ENCODE data around the gene LY6G5B.

LY6G5B gene

GRCh38 chr6:31689249-31690110 is 19.7 kb downstream of the LY6G5B start:
- FAIRE-seq = peak; percentile 57

GRCh38 chr6:31690231-31691077 is 20.7 kb downstream of the LY6G5B start:
- TF ChIP-seq POU2F2 (IDR thresholded peaks at IDR 0.05; ENCODE audit: low read depth, low read length) = no peak
- no peak for TF ChIP-seq SPI1 (IDR thresholded peaks at IDR 0.05; ENCODE audit: low read depth, low read length)
- no peak for TF ChIP-seq POLR2A (IDR thresholded peaks at IDR 0.05; ENCODE audit: low read depth, low read length)
- TF ChIP-seq POLR2AphosphoS5 (IDR thresholded peaks at IDR 0.05; ENCODE audit: low read depth, low read length) = no peak
- TF ChIP-seq TAF1 (IDR thresholded peaks at IDR 0.05; ENCODE audit: low read depth, low read length) = no peak
- TF ChIP-seq PAX5 (IDR thresholded peaks at IDR 0.05; ENCODE audit: insufficient read depth, low read length, severe bottlenecking) = no peak
- no peak for FAIRE-seq
- no peak for DNase-seq (ENCODE audit: insufficient read length, low spot score)

More at GRCh38 chr6:31689249-31690110, 19.7 kb downstream of the LY6G5B start:
- no peak for TF ChIP-seq POLR2AphosphoS5 (IDR thresholded peaks at IDR 0.05; ENCODE audit: low read depth, low read length)
- DNase-seq (ENCODE audit: insufficient read length, low spot score) = no peak

GRCh38 chr6:31691078-31691463 is 21.3 kb downstream of the LY6G5B start:
- TF ChIP-seq PAX5 (IDR thresholded peaks at IDR 0.05; ENCODE audit: insufficient read depth, low read length, severe bottlenecking) (no peak), SPI1 (IDR thresholded peaks at IDR 0.05; ENCODE audit: low read depth, low read length) (no peak), TAF1 (IDR thresholded peaks at IDR 0.05; ENCODE audit: low read depth, low read length) (no peak)
- FAIRE-seq (no peak), DNase-seq (ENCODE audit: insufficient read length, low spot score) (no peak)

GRCh38 chr6:31691564-31692108 is 21.9 kb downstream of the LY6G5B start:
- TF ChIP-seq POLR2AphosphoS5 (IDR thresholded peaks at IDR 0.05; ENCODE audit: low read depth, low read length) (no peak), TAF1 (IDR thresholded peaks at IDR 0.05; ENCODE audit: low read depth, low read length) (no peak), PAX5 (IDR thresholded peaks at IDR 0.05; ENCODE audit: insufficient read depth, low read length, severe bottlenecking) (no peak), POLR2A (IDR thresholded peaks at IDR 0.05; ENCODE audit: low read depth, low read length) (no peak), SPI1 (IDR thresholded peaks at IDR 0.05; ENCODE audit: low read depth, low read length) (no peak)
- FAIRE-seq = no peak
- DNase-seq (ENCODE audit: insufficient read length, low spot score) = no peak

GRCh38 chr6:31692353-31692752 is 22.6 kb downstream of the LY6G5B start:
- FAIRE-seq = no peak
- TF ChIP-seq PAX5 (IDR thresholded peaks at IDR 0.05; ENCODE audit: insufficient read depth, low read length, severe bottlenecking) = no peak
- no peak for TF ChIP-seq SPI1 (IDR thresholded peaks at IDR 0.05; ENCODE audit: low read depth, low read length)
- no peak for TF ChIP-seq POU2F2 (IDR thresholded peaks at IDR 0.05; ENCODE audit: low read depth, low read length)
- TF ChIP-seq TAF1 (IDR thresholded peaks at IDR 0.05; ENCODE audit: low read depth, low read length) = no peak
- no peak for TF ChIP-seq POLR2A (IDR thresholded peaks at IDR 0.05; ENCODE audit: low read depth, low read length)
- no peak for TF ChIP-seq POLR2AphosphoS5 (IDR thresholded peaks at IDR 0.05; ENCODE audit: low read depth, low read length)
- no peak for DNase-seq (ENCODE audit: insufficient read length, low spot score)

GRCh38 chr6:31692886-31693285 is 23.1 kb downstream of the LY6G5B start:
- no peak for FAIRE-seq
- DNase-seq (ENCODE audit: insufficient read length, low spot score) = no peak
- no peak for TF ChIP-seq SPI1 (IDR thresholded peaks at IDR 0.05; ENCODE audit: low read depth, low read length)
- no peak for TF ChIP-seq PAX5 (IDR thresholded peaks at IDR 0.05; ENCODE audit: insufficient read depth, low read length, severe bottlenecking)
- no peak for TF ChIP-seq POU2F2 (IDR thresholded peaks at IDR 0.05; ENCODE audit: low read depth, low read length)
- TF ChIP-seq TAF1 (IDR thresholded peaks at IDR 0.05; ENCODE audit: low read depth, low read length) = no peak
- no peak for TF ChIP-seq POLR2AphosphoS5 (IDR thresholded peaks at IDR 0.05; ENCODE audit: low read depth, low read length)
- TF ChIP-seq POLR2A (IDR thresholded peaks at IDR 0.05; ENCODE audit: low read depth, low read length) = no peak

GRCh38 chr6:31693535-31693934 is 23.8 kb downstream of the LY6G5B start:
- no peak for DNase-seq (ENCODE audit: insufficient read length, low spot score)
- TF ChIP-seq POLR2AphosphoS5 (IDR thresholded peaks at IDR 0.05; ENCODE audit: low read depth, low read length) = no peak
- no peak for TF ChIP-seq PAX5 (IDR thresholded peaks at IDR 0.05; ENCODE audit: insufficient read depth, low read length, severe bottlenecking)
- TF ChIP-seq TAF1 (IDR thresholded peaks at IDR 0.05; ENCODE audit: low read depth, low read length) = no peak
- no peak for TF ChIP-seq POLR2A (IDR thresholded peaks at IDR 0.05; ENCODE audit: low read depth, low read length)
- TF ChIP-seq SPI1 (IDR thresholded peaks at IDR 0.05; ENCODE audit: low read depth, low read length) = no peak
- no peak for TF ChIP-seq POU2F2 (IDR thresholded peaks at IDR 0.05; ENCODE audit: low read depth, low read length)
- no peak for FAIRE-seq

GRCh38 chr6:31697555-31697954 is 27.8 kb downstream of the LY6G5B start:
- no peak for DNase-seq (ENCODE audit: insufficient read length, low spot score)
- no peak for FAIRE-seq
- no peak for TF ChIP-seq PAX5 (IDR thresholded peaks at IDR 0.05; ENCODE audit: insufficient read depth, low read length, severe bottlenecking)
- no peak for TF ChIP-seq SPI1 (IDR thresholded peaks at IDR 0.05; ENCODE audit: low read depth, low read length)
- TF ChIP-seq TAF1 (IDR thresholded peaks at IDR 0.05; ENCODE audit: low read depth, low read length) = no peak
- no peak for TF ChIP-seq POU2F2 (IDR thresholded peaks at IDR 0.05; ENCODE audit: low read depth, low read length)
- no peak for TF ChIP-seq POLR2A (IDR thresholded peaks at IDR 0.05; ENCODE audit: low read depth, low read length)
- TF ChIP-seq POLR2AphosphoS5 (IDR thresholded peaks at IDR 0.05; ENCODE audit: low read depth, low read length) = no peak

GRCh38 chr6:31700740-31701401 is 31.1 kb downstream of the LY6G5B start:
- DNase-seq (ENCODE audit: insufficient read length, low spot score) = no peak
- FAIRE-seq = no peak
- TF ChIP-seq POLR2AphosphoS5 (IDR thresholded peaks at IDR 0.05; ENCODE audit: low read depth, low read length) (no peak), POLR2A (IDR thresholded peaks at IDR 0.05; ENCODE audit: low read depth, low read length) (no peak), TAF1 (IDR thresholded peaks at IDR 0.05; ENCODE audit: low read depth, low read length) (no peak), SPI1 (IDR thresholded peaks at IDR 0.05; ENCODE audit: low read depth, low read length) (no peak), PAX5 (IDR thresholded peaks at IDR 0.05; ENCODE audit: insufficient read depth, low read length, severe bottlenecking) (no peak), POU2F2 (IDR thresholded peaks at IDR 0.05; ENCODE audit: low read depth, low read length) (no peak)
